SK-N-SH (cell line): ENCODE results near the gene CHEK2. TPM values are rescaled to one million over a fixed set of nuclear protein-coding genes. Genes with fewer than 3 reads are reported as not detected.
A peak's percentile ranks its signal among the peaks of the same experiment; 100 is the strongest.

Source experiments
- CTCF ChIA-PET: fragments of 300-600, 350-600 bp; formaldehyde crosslinking; extraction: SDS; loops from one replicate; lab custom pipeline; 2021; lab: Yijun Ruan, JAX
- POLR2A ChIA-PET: fragments of 350-600 bp; sonication (Branson Sonifier 250); formaldehyde crosslinking; extraction: SDS; loops from one replicate; lab custom pipeline; 2020; ENCODE audit warnings: antibody characterized with exemption, inconsistent platforms; lab: Yijun Ruan, JAX
- DNase-seq: peaks from one replicate; pipeline ENCODE4 v3.0.0; 2012
- H2AFZ ChIP-seq: fragments of 200-600 bp; sonication (generic); 2 replicates; pipeline ENCODE4 v1.8.1; 2016; ENCODE audit warnings: antibody characterized with exemption, mild to moderate bottlenecking, low read depth
- H3F3A ChIP-seq: fragments of 200-600 bp; sonication (generic); replicated peaks from 2 replicates; pipeline ENCODE3; 2016; ENCODE audit warnings: antibody characterized with exemption, mild to moderate bottlenecking; ENCODE audit not compliant: insufficient read depth
- H3K27ac ChIP-seq, 2 experiments: fragments of 200-500 bp in 1 of 2; fragments of 200-600 bp in 1 of 2; sonication (Bioruptor generic) in 1 of 2; sonication (generic), shearing (Covaris generic) in 1 of 2; 2 replicates each; pipeline versions ENCODE4 v1.5.1 to v1.6.1; 2014 to 2016; ENCODE audit warnings: low read depth in 2 of 2, inconsistent platforms in 1 of 2, low read length in 1 of 2, mild to moderate bottlenecking in 1 of 2, mixed read lengths in 1 of 2
- H3K27me3 ChIP-seq: fragments of 200-600 bp; sonication (generic), shearing (Covaris generic); 2 replicates; pipeline ENCODE4 v1.6.1; 2016; ENCODE audit warnings: mixed run types; ENCODE audit not compliant: insufficient read depth
- H3K36me3 ChIP-seq, 2 experiments: fragments of 200-500 bp in 1 of 2; fragments of 200-600 bp in 1 of 2; sonication (Bioruptor generic) in 1 of 2; sonication (generic) in 1 of 2; replicated peaks in 1 of 2; 2 replicates each; pipeline versions ENCODE3 to v1.5.1; 2014 to 2016; ENCODE audit warnings: low read length in 1 of 2, mild to moderate bottlenecking in 1 of 2; ENCODE audit not compliant: insufficient read depth in 2 of 2, control insufficient read depth in 1 of 2
- H3K4me1 ChIP-seq, 2 experiments: fragments of 200-500 bp in 1 of 2; fragments of 200-600 bp in 1 of 2; sonication (Bioruptor generic) in 1 of 2; sonication (generic), shearing (Covaris generic) in 1 of 2; 2 replicates each; pipeline versions ENCODE4 v1.5.1 to v1.6.1; 2014 to 2016; ENCODE audit warnings: low read depth in 1 of 2, low read length in 1 of 2, mixed run types in 1 of 2; ENCODE audit not compliant: insufficient read depth in 2 of 2, control insufficient read depth in 1 of 2
- H3K4me2 ChIP-seq: fragments of 200-600 bp; sonication (generic), shearing (Covaris generic); 2 replicates; pipeline ENCODE4 v1.6.1; 2017; ENCODE audit warnings: mixed run types
- H3K4me3 ChIP-seq, 2 experiments: fragments of 200-500 bp in 1 of 2; fragments of 200-600 bp in 1 of 2; sonication (Bioruptor generic) in 1 of 2; sonication (generic), shearing (Covaris generic) in 1 of 2; 2 replicates each; pipeline versions ENCODE4 v1.5.1 to v1.8.1; 2014 to 2016; ENCODE audit warnings: low read depth in 2 of 2, inconsistent platforms in 1 of 2, low read length in 1 of 2, mild to moderate bottlenecking in 1 of 2, mixed read lengths in 1 of 2, moderate library complexity in 1 of 2
- H3K79me2 ChIP-seq: fragments of 200-600 bp; sonication (generic); 2 replicates; pipeline ENCODE4 v1.8.1; 2017; ENCODE audit warnings: mild to moderate bottlenecking; ENCODE audit not compliant: insufficient read depth
- H3K9ac ChIP-seq: fragments of 200-600 bp; sonication (generic); 2 replicates; pipeline ENCODE4 v1.6.1; 2017; ENCODE audit warnings: mixed run types
- H3K9me2 ChIP-seq: fragments of 200-600 bp; sonication (generic); 2 replicates; pipeline ENCODE4 v1.6.1; 2017; ENCODE audit warnings: mixed run types
- H3K9me3 ChIP-seq: fragments of 200-600 bp; sonication (generic); 2 replicates; pipeline ENCODE4 v1.6.1; 2017; ENCODE audit warnings: mixed run types, mild to moderate bottlenecking, moderate library complexity
- H4K20me1 ChIP-seq: fragments of 200-600 bp; sonication (generic); 2 replicates; pipeline ENCODE4 v1.6.1; 2017; ENCODE audit warnings: mild to moderate bottlenecking, mixed run types; ENCODE audit not compliant: insufficient read depth
- CHD2 ChIP-seq: fragments of 150-350 bp; IDR thresholded peaks from 2 replicates; pipeline ENCODE4 v1.6.1; 2018; ENCODE audit warnings: low read length; ENCODE audit not compliant: partially characterized antibody
- EP300 ChIP-seq, 2 experiments: IDR thresholded peaks; 2 replicates each; pipeline versions ENCODE4 v1.4.0 to v1.6.1; 2012; ENCODE audit warnings: borderline replicate concordance in 1 of 2, low read depth in 1 of 2, low read length in 1 of 2
- FOSL2 ChIP-seq: IDR thresholded peaks from 2 replicates; pipeline ENCODE4 v1.4.0; 2012; ENCODE audit warnings: low read depth, mild to moderate bottlenecking, moderate library complexity, borderline replicate concordance
- JUND ChIP-seq: IDR thresholded peaks from 2 replicates; pipeline ENCODE4 v1.4.0; 2012
- MAX ChIP-seq: IDR thresholded peaks from 2 replicates; pipeline ENCODE4 v1.4.0; 2012; ENCODE audit warnings: low read depth
- MEF2A ChIP-seq: IDR thresholded peaks from 2 replicates; pipeline ENCODE4 v1.4.0; 2012; ENCODE audit warnings: low read depth, borderline replicate concordance
- NFIC ChIP-seq: IDR thresholded peaks from 2 replicates; pipeline ENCODE4 v1.4.0; 2012; ENCODE audit warnings: borderline replicate concordance
- NRF1 ChIP-seq: IDR thresholded peaks from 2 replicates; pipeline ENCODE4 v1.6.1; 2012; ENCODE audit warnings: low read depth, mild to moderate bottlenecking, low read length
- PBX3 ChIP-seq: IDR thresholded peaks from 2 replicates; pipeline ENCODE4; 2012
- POLR2AphosphoS5 ChIP-seq: IDR thresholded peaks from 2 replicates; pipeline ENCODE4 v1.6.1; 2012; ENCODE audit warnings: low read depth, low read length
- RAD21 ChIP-seq: IDR thresholded peaks from 2 replicates; pipeline ENCODE4 v1.6.1; 2012; ENCODE audit warnings: mild to moderate bottlenecking, low read length
- RCOR1 ChIP-seq: fragments of 150-350 bp; IDR thresholded peaks from 2 replicates; pipeline ENCODE4 v1.6.1; 2017; ENCODE audit warnings: antibody characterized with exemption, low read length
- SMC3 ChIP-seq: IDR thresholded peaks from 2 replicates; pipeline ENCODE4 v1.6.1; 2012; ENCODE audit warnings: low read depth, low read length, improper control_type of control experiment
- TCF12 ChIP-seq: IDR thresholded peaks from 2 replicates; pipeline ENCODE4 v1.4.0; 2012
- TEAD4 ChIP-seq: IDR thresholded peaks from 2 replicates; pipeline ENCODE4 v1.4.0; 2012; ENCODE audit warnings: mild to moderate bottlenecking, borderline replicate concordance; ENCODE audit not compliant: insufficient read depth
- YY1 ChIP-seq: IDR thresholded peaks from 2 replicates; pipeline ENCODE4 v1.4.0; 2012; ENCODE audit warnings: low read depth, mild to moderate bottlenecking
- WGBS: methylation state at CpG from one replicate; pipeline ENCODE4 v1.1.6; 2017; ENCODE audit warnings: low lambda C conversion rate; 5-methylcytosine and 5-hydroxymethylcytosine counted together
- polyA plus RNA-seq, 3 experiments: library from polyadenylated mRNA; depleted of rRNA; stranded (reverse); fragments of >200 nt; gene quantifications; 2 replicates each; pipeline ENCODE4 v1.2.3, GENCODE V29; 2012
- TF ChIP-seq, protein P1 (sequence below): fragments of 150-350 bp; IDR thresholded peaks from 2 replicates; pipeline ENCODE4 v1.6.1; 2016; ENCODE audit warnings: mild to moderate bottlenecking, low read depth, low read length

CHEK2 gene
- polyA plus RNA-seq, 1 of the 3 experiments (the other 2 are of a cell fraction), result 12.0 TPM

- DNase-seq, result no peak
- CTCF ChIA-PET, result interaction anchor here (0.6 to 1.8 kb wide), 2 partner anchors 114 to 1340 kb away, joined by 3 to 4 read pairs; no protein-coding TSS in a partner anchor
These were observed 27.5 kb downstream of the CHEK2 start for GRCh38 chr22:28714043-28714628.

DNA sequence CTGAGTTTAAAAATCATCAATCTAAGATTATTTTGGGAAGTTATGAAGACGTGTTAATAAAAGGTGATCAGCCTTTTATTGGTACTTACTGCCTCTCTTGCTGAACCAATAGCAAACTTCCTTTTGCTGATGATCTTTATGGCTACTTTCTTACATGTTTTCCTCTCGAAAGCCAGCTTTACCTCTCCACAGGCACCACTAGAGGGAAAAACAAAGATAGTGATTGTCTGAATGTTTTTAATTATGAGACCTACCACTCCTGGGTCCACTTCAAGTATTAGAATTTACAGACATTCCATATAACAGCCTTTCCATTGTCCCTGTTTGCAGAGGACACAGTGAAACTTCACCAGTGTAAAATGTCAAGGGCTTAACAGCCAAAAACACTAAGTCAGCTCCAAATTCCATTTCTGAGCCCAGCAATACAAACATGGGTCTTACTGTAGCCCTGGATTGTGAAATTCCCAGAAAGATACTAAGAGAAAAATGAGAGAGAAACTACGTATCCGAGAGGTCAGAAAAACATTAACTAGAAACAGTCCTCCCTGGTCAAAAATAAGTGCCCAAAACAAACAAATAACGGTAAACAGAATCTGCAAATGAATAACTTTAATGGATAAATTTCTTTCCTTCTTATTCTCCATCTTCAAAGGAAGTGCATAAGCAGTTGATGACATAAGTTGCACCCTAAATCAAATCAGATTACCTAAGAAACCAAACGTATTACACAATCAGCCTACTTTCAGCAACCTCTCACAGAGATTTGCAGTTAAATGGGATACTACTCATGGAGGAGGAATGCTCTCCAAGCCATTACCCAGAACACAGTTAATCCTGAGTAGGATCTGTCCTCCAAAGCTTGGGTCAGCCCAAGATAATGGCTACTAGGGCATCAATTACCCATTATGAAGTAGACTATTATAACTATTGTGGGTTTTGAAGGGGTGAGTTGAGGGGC lies 29.5 kb downstream of the CHEK2 start:
- Histone ChIP-seq H3K27me3 (no peaks in the 10 kb centered on the region), H3K4me2 (peak overlapping the region; percentile 55), H4K20me1 (no peaks in the 10 kb centered on the region), H3F3A (peaks cover 42% of the 10 kb centered on the region), H3K4me3 (no peak overlapping the region; a peak in 1 of 4 replicates), H3K4me1 (peaks cover 17 to 35% of the 10 kb centered on the region in 2 experiments; a peak in 3 of 4 replicates), H3K9me3 (no peaks in the 10 kb centered on the region), H3K9ac (peak overlapping the region; percentile 7; the same call in 1 of the 2 replicates), H3K9me2 (no peaks in the 10 kb centered on the region), H3K27ac (peak overlapping the region; percentile 87 to 92), H2AFZ (peak overlapping the region; percentile 57; the same call in 1 of the 2 replicates), H3K79me2 (no peaks in the 10 kb centered on the region), H3K36me3 (peaks cover 3% of the 10 kb centered on the region in 2 experiments)
- CTCF ChIA-PET, result interaction anchor here (0.7 kb wide), 1 partner anchor 58 kb away, joined by 3 read pairs; no protein-coding TSS in a partner anchor
- WGBS, result 30% methylated on average over 6 of the region's 6 CpGs
- POLR2A ChIA-PET, result no interaction called here
- DNase-seq, result no peak
- TF ChIP-seq, protein P1, sequence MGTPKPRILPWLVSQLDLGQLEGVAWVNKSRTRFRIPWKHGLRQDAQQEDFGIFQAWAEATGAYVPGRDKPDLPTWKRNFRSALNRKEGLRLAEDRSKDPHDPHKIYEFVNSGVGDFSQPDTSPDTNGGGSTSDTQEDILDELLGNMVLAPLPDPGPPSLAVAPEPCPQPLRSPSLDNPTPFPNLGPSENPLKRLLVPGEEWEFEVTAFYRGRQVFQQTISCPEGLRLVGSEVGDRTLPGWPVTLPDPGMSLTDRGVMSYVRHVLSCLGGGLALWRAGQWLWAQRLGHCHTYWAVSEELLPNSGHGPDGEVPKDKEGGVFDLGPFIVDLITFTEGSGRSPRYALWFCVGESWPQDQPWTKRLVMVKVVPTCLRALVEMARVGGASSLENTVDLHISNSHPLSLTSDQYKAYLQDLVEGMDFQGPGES, result no peak
- no peak for TF ChIP-seq RCOR1
- TF ChIP-seq MAX, result peak; percentile 22; the same call in 1 of the 2 replicates
- TF ChIP-seq RAD21, result no peak
- peak; percentile 64; the same call in 1 of the 2 replicates for TF ChIP-seq TEAD4
- 0 out of 2 replicates have a peak, but pooled peaks have one; percentile 2 for TF ChIP-seq SMC3
- TF ChIP-seq YY1, result no peak
- TF ChIP-seq MEF2A, result no peak
- TF ChIP-seq FOSL2, result peak; percentile 73; the same call in 1 of the 2 replicates
- TF ChIP-seq TCF12, result peak; percentile 71
- TF ChIP-seq POLR2AphosphoS5, result peak; percentile 44; the same call in 1 of the 2 replicates
- TF ChIP-seq NFIC, result peak; percentile 32; the same call in 1 of the 2 replicates

More at GRCh38 chr22:28714043-28714628, 27.5 kb downstream of the CHEK2 start:
- Histone ChIP-seq H3K4me2 (no peak overlapping the region), H3K9me2 (no peaks in the 10 kb centered on the region), H3K79me2 (no peaks in the 10 kb centered on the region), H3K4me3 (no peak overlapping the region), H3K9ac (no peak overlapping the region), H3K4me1 (peaks cover 17 to 35% of the 10 kb centered on the region in 2 experiments; a peak in 3 of 4 replicates), H3K36me3 (peaks cover 2 to 10% of the 10 kb centered on the region in 2 experiments), H3F3A (peaks cover 41% of the 10 kb centered on the region), H2AFZ (no peak overlapping the region), H3K27me3 (no peaks in the 10 kb centered on the region), H3K27ac (no peak overlapping the region), H4K20me1 (no peaks in the 10 kb centered on the region), H3K9me3 (no peaks in the 10 kb centered on the region)
- POLR2A ChIA-PET, result no interaction called here
- 98% methylated on average over 2 of the region's 2 CpGs for WGBS
- TF ChIP-seq CHD2 (no peak), MAX (no peak), TCF12 (no peak), RCOR1 (no peak), NRF1 (no peak), EP300 (IDR thresholded peaks at IDR 0.05; ENCODE audit: borderline replicate concordance in 1 of 2, low read depth in 1 of 2, low read length in 1 of 2) (no peak), JUND (no peak), PBX3 (no peak)
